ENCODE data around the gene TCERG1.
"Not testable (repeated sequence)": the region's sequence is repeated elsewhere in the genome, so short reads cannot be mapped to it uniquely, and the experiment has no call there.

TCERG1 gene

GRCh38 chr5:146549615-146550014 lies 102.5 kb downstream of the TCERG1 start:
- DNase-seq, result no peak
- TF ChIP-seq GATA1 (IDR thresholded peaks at IDR 0.05; ENCODE audit: low read depth, low read length), result no peak
- TF ChIP-seq POLR2A (IDR thresholded peaks at IDR 0.05; ENCODE audit: low read length), result no peak

GRCh38 chr5:146553446-146553845 lies 106.3 kb downstream of the TCERG1 start:
- no peak for DNase-seq
- TF ChIP-seq GATA1 (IDR thresholded peaks at IDR 0.05; ENCODE audit: low read depth, low read length) (no peak), POLR2A (IDR thresholded peaks at IDR 0.05; ENCODE audit: low read length) (no peak)

GRCh38 chr5:146556884-146557283 lies 109.8 kb downstream of the TCERG1 start:
- not testable (repeated sequence) for DNase-seq

- no peak for TF ChIP-seq GATA1 (IDR thresholded peaks at IDR 0.05; ENCODE audit: low read depth, low read length)
- TF ChIP-seq POLR2A (IDR thresholded peaks at IDR 0.05; ENCODE audit: low read length), result no peak
- no peak for DNase-seq
Observed at GRCh38 chr5:146560205-146560812, 113.2 kb downstream of the TCERG1 start.

Measured in erythroblast (primary cell).